ENCODE results near the gene SIK3. TPM values are rescaled to one million over a fixed set of nuclear protein-coding genes. Genes with fewer than 3 reads are reported as not detected.
"Not testable (repeated sequence)": the region's sequence is repeated elsewhere in the genome, so short reads cannot be mapped to it uniquely, and the experiment has no call there.

Gene SIK3
- total RNA-seq, 1 experiment from 2014 or later = 31.4 TPM

- Histone ChIP-seq H3K23me2 (ENCODE audit: insufficient read length, low read depth, low read length, poor library complexity, severe bottlenecking) (no peaks in the 10 kb centered on the region), H3T11ph (ENCODE audit: low read length) (no peak overlapping the region), H4K8ac (replicated peaks; ENCODE audit: insufficient read length, low read depth, low read length) (no peak overlapping the region), H4K5ac (ENCODE audit: insufficient read length, low read depth, low read length) (no peak overlapping the region), H3K27me3 (ENCODE audit: insufficient read depth, low read length) (no peaks in the 10 kb centered on the region), H2BK12ac (ENCODE audit: insufficient read length, low read depth, low read length) (no peak overlapping the region), H2AK5ac (ENCODE audit: insufficient read length, low read length) (no peak overlapping the region), H2BK120ac (ENCODE audit: low read depth, low read length, poor library complexity, severe bottlenecking) (no peak overlapping the region), H3K27ac (ENCODE audit: insufficient read length, low read depth, low read length) (no peak overlapping the region), H3K9me3 (ENCODE audit: control insufficient read depth, low read depth, low read length) (no peaks in the 10 kb centered on the region), H4K20me1 (ENCODE audit: control insufficient read depth, insufficient read depth, insufficient read length) (no peaks in the 10 kb centered on the region), H3K14ac (ENCODE audit: insufficient read depth, low read length) (no peak overlapping the region), H2BK5ac (ENCODE audit: insufficient read length, low read length) (no peak overlapping the region), H2AFZ (ENCODE audit: low read length) (no peak overlapping the region), H3K56ac (ENCODE audit: insufficient read length, low read depth, low read length) (no peak overlapping the region), H2BK15ac (ENCODE audit: low read depth, low read length) (no peak overlapping the region), H4K91ac (ENCODE audit: insufficient read length, low read depth, low read length) (no peak overlapping the region), H3K9ac (ENCODE audit: extremely low read depth, insufficient read length, low read length) (no peak overlapping the region), H3K79me2 (ENCODE audit: insufficient read depth, low read length) (no peaks in the 10 kb centered on the region), H3K23ac (ENCODE audit: insufficient read length, low read depth, low read length) (no peak overlapping the region), H3K18ac (ENCODE audit: insufficient read length, low read depth, low read length) (no peak overlapping the region), H3K79me1 (ENCODE audit: insufficient read depth, low read depth, low read length, poor library complexity, severe bottlenecking) (no peaks in the 10 kb centered on the region), H2BK20ac (ENCODE audit: low read depth, low read length, poor library complexity, severe bottlenecking) (no peak overlapping the region), H3K4me2 (ENCODE audit: insufficient read depth, insufficient read length, low read length) (no peak overlapping the region), H3K4ac (ENCODE audit: low read depth, low read length) (no peak overlapping the region), H3K4me1 (ENCODE audit: insufficient read depth, low read length) (no peaks in the 10 kb centered on the region)
- Mint-ChIP-seq H3K4me1 (no peaks in the 10 kb centered on the region), H3K4me3 (no peak overlapping the region), H3K36me3 (ENCODE audit: insufficient read depth in 1 of 3, low read depth in 3 of 3) (no peaks in the 10 kb centered on the region), H3K27me3 (ENCODE audit: low read depth) (peaks cover 20% of the 10 kb centered on the region), H3K27ac (no peak overlapping the region), H3K9me3 (no peaks in the 10 kb centered on the region; a peak in 1 of 5 replicates)
- no peak for DNase-seq
- no CpG with 5 or more reads among the region's 7 CpGs for WGBS (ENCODE audit: extremely low coverage, insufficient read length, low lambda C conversion rate)
- TF ChIP-seq CTCF (conservative IDR thresholded peaks at IDR 0.05) = no peak
These were observed 32.7 kb upstream of the SIK3 start for GRCh38 chr11:117130879-117131278.

GRCh38 chr11:117130396-117130795 lies 32.2 kb upstream of the SIK3 start:
- not testable (repeated sequence) for H3K79me2 ChIP-seq (ENCODE audit: insufficient read depth, low read length); H2BK15ac ChIP-seq (ENCODE audit: low read depth, low read length); H3K18ac ChIP-seq (ENCODE audit: insufficient read length, low read depth, low read length); H3T11ph ChIP-seq (ENCODE audit: low read length); H2BK5ac ChIP-seq (ENCODE audit: insufficient read length, low read length); H3K56ac ChIP-seq (ENCODE audit: insufficient read length, low read depth, low read length); H3K4ac ChIP-seq (ENCODE audit: low read depth, low read length); H4K20me1 ChIP-seq (ENCODE audit: control insufficient read depth, insufficient read depth, insufficient read length); H3K36me3 Mint-ChIP-seq (ENCODE audit: insufficient read depth in 1 of 3, low read depth in 3 of 3); H3K23ac ChIP-seq (ENCODE audit: insufficient read length, low read depth, low read length); H4K8ac ChIP-seq (replicated peaks; ENCODE audit: insufficient read length, low read depth, low read length); H3K27ac Mint-ChIP-seq; H2BK20ac ChIP-seq (ENCODE audit: low read depth, low read length, poor library complexity, severe bottlenecking); H2BK120ac ChIP-seq (ENCODE audit: low read depth, low read length, poor library complexity, severe bottlenecking); H2AK5ac ChIP-seq (ENCODE audit: insufficient read length, low read length); H3K23me2 ChIP-seq (ENCODE audit: insufficient read length, low read depth, low read length, poor library complexity, severe bottlenecking); H2BK12ac ChIP-seq (ENCODE audit: insufficient read length, low read depth, low read length); H3K9ac ChIP-seq (ENCODE audit: extremely low read depth, insufficient read length, low read length); H3K4me3 Mint-ChIP-seq; H4K5ac ChIP-seq (ENCODE audit: insufficient read length, low read depth, low read length); DNase-seq; H3K14ac ChIP-seq (ENCODE audit: insufficient read depth, low read length); H2AFZ ChIP-seq (ENCODE audit: low read length); H4K91ac ChIP-seq (ENCODE audit: insufficient read length, low read depth, low read length); H3K27me3 ChIP-seq (ENCODE audit: insufficient read depth, low read length); H3K79me1 ChIP-seq (ENCODE audit: insufficient read depth, low read depth, low read length, poor library complexity, severe bottlenecking); H3K27ac ChIP-seq (ENCODE audit: insufficient read length, low read depth, low read length); H3K4me1 Mint-ChIP-seq; H3K4me1 ChIP-seq (ENCODE audit: insufficient read depth, low read length); H3K4me2 ChIP-seq (ENCODE audit: insufficient read depth, insufficient read length, low read length); H3K9me3 ChIP-seq (ENCODE audit: control insufficient read depth, low read depth, low read length); H3K9me3 Mint-ChIP-seq
- H3K27me3 Mint-ChIP-seq (ENCODE audit: low read depth) = peaks cover 21% of the 10 kb centered on the region
- WGBS (ENCODE audit: extremely low coverage, insufficient read length, low lambda C conversion rate) = no CpG with 5 or more reads among the region's 7 CpGs
